ENCODE measurements around the gene CLEC2L. TPM values are rescaled to one million over a fixed set of nuclear protein-coding genes. Genes with fewer than 3 reads are reported as not detected.

Gene CLEC2L
- total and polyA plus RNA-seq, 4 donors, result 0.05 TPM; not detected in 3

- Histone ChIP-seq H3K4me1 (ENCODE audit: control insufficient read depth in 4 of 4, insufficient read depth in 4 of 4, low read length in 3 of 4) (no peaks in the 10 kb centered on the region), H3K9ac (ENCODE audit: low read depth in 1 of 2, low read length in 2 of 2) (no peak overlapping the region), H3K27ac (ENCODE audit: low read depth in 1 of 2, low read length in 2 of 2) (no peak overlapping the region), H3K4me3 (ENCODE audit: low read depth in 1 of 3, low read length in 3 of 3) (no peak overlapping the region), H3K9me3 (ENCODE audit: control insufficient read depth in 4 of 4, low read length in 3 of 4) (no peaks in the 10 kb centered on the region), H3K36me3 (ENCODE audit: control insufficient read depth in 4 of 4, insufficient read depth in 3 of 4, low read depth in 1 of 4, low read length in 3 of 4) (peaks cover 16 to 91% (median 79%) of the 10 kb centered on the region in 4 donors), H3K27me3 (ENCODE audit: control insufficient read depth in 4 of 4, insufficient read depth in 4 of 4, low read length in 3 of 4) (no peaks in the 10 kb centered on the region)
- DNase-seq (ENCODE audit: low spot score), result no peak
- TF ChIP-seq SP1 (IDR thresholded peaks at IDR 0.05) (no peak), CTCF (IDR thresholded peaks at IDR 0.05; ENCODE audit: low read depth, low read length, missing input control) (no peak), FOXA1 (IDR thresholded peaks at IDR 0.05) (no peak), ZBTB33 (IDR thresholded peaks at IDR 0.05) (no peak), REST (IDR thresholded peaks at IDR 0.05) (no peak), HNF4G (IDR thresholded peaks at IDR 0.05) (no peak), HNF4A (conservative IDR thresholded peaks at IDR 0.05) (no peak), JUND (IDR thresholded peaks at IDR 0.05) (no peak), YY1 (IDR thresholded peaks at IDR 0.05) (no peak), RAD21 (IDR thresholded peaks at IDR 0.05) (no peak), FOXA2 (IDR thresholded peaks at IDR 0.05) (no peak), TAF1 (conservative IDR thresholded peaks at IDR 0.05) (no peak), RXRA (IDR thresholded peaks at IDR 0.05) (no peak), EGR1 (IDR thresholded peaks at IDR 0.05; ENCODE audit: low read depth in 2 of 2) (no peak), ATF3 (IDR thresholded peaks at IDR 0.05) (no peak), MAX (IDR thresholded peaks at IDR 0.05) (no peak), NR2F2 (IDR thresholded peaks at IDR 0.05) (no peak), GABPA (IDR thresholded peaks at IDR 0.05 in 1 of 2, conservative IDR thresholded peaks at IDR 0.05 in 1 of 2) (no peak)
- WGBS, result 94% methylated on average over 4 of the region's 4 CpGs
Measured at GRCh38 chr7:139592801-139593461, 69.4 kb downstream of the CLEC2L start.

Measured in liver (tissue), 9 donors.